ENCODE results near the gene PAQR7. TPM values are rescaled to one million over a fixed set of nuclear protein-coding genes. Genes with fewer than 3 reads are reported as not detected.
A peak's percentile ranks its signal among the peaks of the same experiment; 100 is the strongest.

Gene PAQR7, protein sequence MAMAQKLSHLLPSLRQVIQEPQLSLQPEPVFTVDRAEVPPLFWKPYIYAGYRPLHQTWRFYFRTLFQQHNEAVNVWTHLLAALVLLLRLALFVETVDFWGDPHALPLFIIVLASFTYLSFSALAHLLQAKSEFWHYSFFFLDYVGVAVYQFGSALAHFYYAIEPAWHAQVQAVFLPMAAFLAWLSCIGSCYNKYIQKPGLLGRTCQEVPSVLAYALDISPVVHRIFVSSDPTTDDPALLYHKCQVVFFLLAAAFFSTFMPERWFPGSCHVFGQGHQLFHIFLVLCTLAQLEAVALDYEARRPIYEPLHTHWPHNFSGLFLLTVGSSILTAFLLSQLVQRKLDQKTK
- total RNA-seq: 8.7 and 11.9 TPM in 2 replicates

DNA sequence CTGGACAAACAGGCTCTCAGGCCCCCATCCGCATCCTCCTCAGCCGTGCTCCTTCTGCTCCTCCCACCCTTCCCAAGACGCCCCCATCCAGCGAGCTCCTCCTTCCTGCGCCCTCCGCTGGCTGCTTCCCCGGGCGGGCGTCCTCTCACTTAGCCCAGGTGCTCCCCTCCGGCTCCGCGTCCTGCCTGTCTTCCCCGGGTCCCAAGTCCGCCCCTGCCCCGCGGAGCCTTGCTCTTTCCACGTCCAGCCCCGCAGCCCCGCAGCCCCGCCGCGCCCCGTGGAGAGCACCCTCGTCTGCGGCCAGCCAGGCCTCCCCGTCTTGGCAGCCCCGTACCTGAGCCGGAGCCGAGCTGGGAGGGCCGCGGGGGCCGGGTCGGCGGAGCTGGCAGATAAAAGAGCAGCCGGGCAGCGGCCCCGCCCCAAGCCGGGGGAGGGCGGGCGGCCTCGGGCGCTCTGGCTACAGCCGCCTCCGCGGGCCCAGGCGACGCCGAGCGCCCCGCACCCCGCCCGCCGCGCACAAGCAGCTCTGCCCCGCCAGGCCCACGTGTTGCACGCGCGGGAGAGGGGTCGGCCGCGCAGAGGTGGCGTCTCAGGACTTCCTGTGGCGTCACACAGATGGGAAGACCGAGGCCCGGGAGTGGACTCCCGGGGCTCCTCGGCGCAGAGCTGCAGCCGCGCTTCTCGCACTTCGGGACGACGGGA, at the start of gene PAQR7:
PAQR7 (minus strand) TSS at position 555 of the 702 bp plus-strand sequence. CDS start 11,869 bp downstream, outside the sequence.
- no peak for DNase-seq (ENCODE audit: low read depth)
- TF ChIP-seq, protein P1, sequence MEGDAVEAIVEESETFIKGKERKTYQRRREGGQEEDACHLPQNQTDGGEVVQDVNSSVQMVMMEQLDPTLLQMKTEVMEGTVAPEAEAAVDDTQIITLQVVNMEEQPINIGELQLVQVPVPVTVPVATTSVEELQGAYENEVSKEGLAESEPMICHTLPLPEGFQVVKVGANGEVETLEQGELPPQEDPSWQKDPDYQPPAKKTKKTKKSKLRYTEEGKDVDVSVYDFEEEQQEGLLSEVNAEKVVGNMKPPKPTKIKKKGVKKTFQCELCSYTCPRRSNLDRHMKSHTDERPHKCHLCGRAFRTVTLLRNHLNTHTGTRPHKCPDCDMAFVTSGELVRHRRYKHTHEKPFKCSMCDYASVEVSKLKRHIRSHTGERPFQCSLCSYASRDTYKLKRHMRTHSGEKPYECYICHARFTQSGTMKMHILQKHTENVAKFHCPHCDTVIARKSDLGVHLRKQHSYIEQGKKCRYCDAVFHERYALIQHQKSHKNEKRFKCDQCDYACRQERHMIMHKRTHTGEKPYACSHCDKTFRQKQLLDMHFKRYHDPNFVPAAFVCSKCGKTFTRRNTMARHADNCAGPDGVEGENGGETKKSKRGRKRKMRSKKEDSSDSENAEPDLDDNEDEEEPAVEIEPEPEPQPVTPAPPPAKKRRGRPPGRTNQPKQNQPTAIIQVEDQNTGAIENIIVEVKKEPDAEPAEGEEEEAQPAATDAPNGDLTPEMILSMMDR (IDR thresholded peaks at IDR 0.05; ENCODE audit: insufficient read depth, low read length, poor library complexity, severe bottlenecking): no peak
- H3K4me3 ChIP-seq (ENCODE audit: low read depth, low read length): peak within 1 kb of the TSS; percentile 43
- no peaks in the 10 kb centered on the region for H3K27me3 ChIP-seq (ENCODE audit: control insufficient read depth, insufficient read depth, low read length)
- H3K36me3 ChIP-seq (ENCODE audit: control insufficient read depth, insufficient read depth, low read length): no peaks in the 10 kb centered on the region

DNA sequence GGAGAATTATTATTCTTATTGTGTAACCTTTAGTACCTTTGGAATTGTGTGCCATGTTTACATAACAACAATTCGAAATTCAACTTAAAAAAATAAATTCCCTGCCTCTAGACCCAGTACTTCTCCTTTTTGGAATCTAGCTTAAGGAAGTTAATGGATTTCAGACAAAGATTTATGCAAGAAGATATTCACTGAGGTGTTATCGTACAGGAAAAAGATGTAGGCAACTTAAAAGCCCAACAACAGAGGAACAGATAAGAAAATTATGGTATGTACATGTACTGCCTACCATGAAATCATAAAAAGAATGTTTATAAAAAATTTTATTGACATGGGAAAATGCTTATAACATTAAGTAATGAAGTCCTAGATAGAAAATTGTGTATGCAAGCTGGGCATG, 48.9 kb upstream of the PAQR7 start:
- Histone ChIP-seq H3K36me3 (ENCODE audit: control insufficient read depth, insufficient read depth, low read length) (no peaks in the 10 kb centered on the region), H3K4me3 (ENCODE audit: low read depth, low read length) (no peak overlapping the region), H3K27me3 (ENCODE audit: control insufficient read depth, insufficient read depth, low read length) (no peaks in the 10 kb centered on the region)
- TF ChIP-seq, protein P1 (IDR thresholded peaks at IDR 0.05; ENCODE audit: insufficient read depth, low read length, poor library complexity, severe bottlenecking): no peak
- DNase-seq (ENCODE audit: low read depth): no peak

DNA sequence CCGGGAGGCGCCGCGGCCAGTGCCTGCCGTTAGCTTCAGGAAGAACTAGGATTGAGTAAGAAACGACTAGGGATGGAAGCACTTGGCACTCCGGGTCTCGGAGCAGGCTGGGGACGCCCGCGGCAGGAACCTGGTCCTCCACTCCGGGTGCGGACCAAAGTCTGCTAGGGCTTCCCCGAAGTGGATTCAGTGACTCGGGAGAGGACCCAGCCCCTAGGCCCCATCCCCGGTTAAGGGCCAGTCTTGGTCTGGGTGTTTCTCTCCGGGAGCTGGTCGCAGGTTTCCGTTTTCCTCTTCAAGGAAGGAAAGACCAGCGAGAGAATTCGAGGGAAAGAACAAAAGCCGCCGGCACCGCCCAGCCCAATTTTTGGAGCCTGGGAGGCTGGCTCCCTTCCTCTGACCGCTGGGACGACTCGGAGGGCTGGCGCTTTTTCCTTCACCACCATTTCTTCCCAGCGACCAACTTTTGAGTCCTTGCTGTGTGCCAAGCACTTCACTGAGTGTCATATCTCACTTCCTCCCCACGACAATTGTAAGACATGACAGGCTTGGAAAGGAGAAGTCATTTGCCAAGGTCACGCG, 47.6 kb upstream of the PAQR7 start:
- Histone ChIP-seq H3K27me3 (ENCODE audit: control insufficient read depth, insufficient read depth, low read length) (no peaks in the 10 kb centered on the region), H3K4me3 (ENCODE audit: low read depth, low read length) (peak overlapping the region; percentile 52), H3K36me3 (ENCODE audit: control insufficient read depth, insufficient read depth, low read length) (no peaks in the 10 kb centered on the region)
- TF ChIP-seq, protein P1 (IDR thresholded peaks at IDR 0.05; ENCODE audit: insufficient read depth, low read length, poor library complexity, severe bottlenecking): no peak
- no peak for DNase-seq (ENCODE audit: low read depth)

DNA sequence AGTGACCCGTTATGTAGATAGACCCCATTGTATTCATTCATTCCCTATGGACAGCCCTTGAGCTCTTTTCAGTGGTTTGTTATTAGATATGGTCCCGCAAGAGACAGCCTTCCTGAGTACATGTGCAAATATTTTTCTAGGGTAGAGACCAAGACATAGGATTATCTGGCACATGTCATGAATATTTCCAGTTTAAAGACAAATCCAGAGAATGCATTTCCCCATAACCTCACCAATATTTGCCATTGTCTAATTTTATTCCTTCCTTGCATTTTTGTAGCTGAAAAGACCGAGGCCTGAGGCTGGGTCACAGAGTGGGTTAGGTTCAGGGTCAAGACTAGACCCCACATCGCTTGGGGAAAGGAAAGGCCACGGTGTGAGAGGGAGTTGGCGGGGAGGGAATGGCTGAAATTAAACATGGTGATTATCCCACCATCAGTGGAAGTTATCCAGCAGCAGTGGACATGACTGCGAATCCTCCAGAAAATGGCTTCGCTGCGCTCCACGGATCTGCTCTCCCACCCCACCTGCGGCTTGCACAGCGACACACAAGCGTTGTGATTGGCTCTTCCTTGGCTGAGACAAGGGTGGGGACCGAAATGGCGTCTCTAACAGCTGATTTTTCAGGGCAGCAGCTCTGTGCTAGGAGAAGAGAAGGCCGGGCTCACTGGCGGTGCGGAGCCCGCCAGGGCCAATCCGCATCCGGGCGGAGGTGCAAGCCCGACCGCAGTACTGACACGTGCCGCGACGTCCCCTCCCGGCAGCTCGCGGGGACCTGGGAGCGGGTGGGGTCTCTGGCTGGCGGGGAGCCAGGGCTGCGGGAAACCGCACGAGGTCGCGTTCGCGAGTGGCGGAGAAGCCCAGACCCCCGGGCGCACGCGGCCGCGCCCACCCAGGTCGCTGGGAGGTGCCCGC, 46.8 kb upstream of the PAQR7 start:
- TF ChIP-seq, protein P1 (IDR thresholded peaks at IDR 0.05; ENCODE audit: insufficient read depth, low read length, poor library complexity, severe bottlenecking): no peak
- H3K27me3 ChIP-seq (ENCODE audit: control insufficient read depth, insufficient read depth, low read length): no peaks in the 10 kb centered on the region
- H3K4me3 ChIP-seq (ENCODE audit: low read depth, low read length): peak overlapping the region; percentile 52
- peak; percentile 21 for DNase-seq (ENCODE audit: low read depth)
- no peaks in the 10 kb centered on the region for H3K36me3 ChIP-seq (ENCODE audit: control insufficient read depth, insufficient read depth, low read length)

DNA sequence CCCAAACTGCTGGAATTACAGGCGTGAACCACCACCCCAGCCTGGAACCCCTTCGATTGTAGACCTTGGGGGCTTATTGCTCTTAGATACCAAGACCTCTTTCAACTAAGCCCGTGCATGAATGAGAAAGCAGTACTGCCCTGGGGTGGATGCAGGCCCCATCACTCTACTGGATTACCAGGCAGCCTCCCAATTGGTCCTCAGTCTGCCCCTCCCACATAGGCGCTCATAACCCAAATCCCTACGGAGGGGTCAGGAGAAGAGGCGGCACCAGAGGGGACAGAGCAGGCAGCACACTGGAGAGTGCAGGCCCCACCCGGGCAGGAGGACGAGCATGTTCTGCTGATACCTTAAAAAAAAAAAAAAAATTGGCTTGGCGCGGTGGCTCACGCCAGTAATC, 43.1 kb upstream of the PAQR7 start:
- TF ChIP-seq, protein P1 (IDR thresholded peaks at IDR 0.05; ENCODE audit: insufficient read depth, low read length, poor library complexity, severe bottlenecking): no peak
- H3K4me3 ChIP-seq (ENCODE audit: low read depth, low read length): no peak overlapping the region
- no peak for DNase-seq (ENCODE audit: low read depth)
- no peaks in the 10 kb centered on the region for H3K36me3 ChIP-seq (ENCODE audit: control insufficient read depth, insufficient read depth, low read length)
- no peaks in the 10 kb centered on the region for H3K27me3 ChIP-seq (ENCODE audit: control insufficient read depth, insufficient read depth, low read length)
